PC-9 (cell line): ENCODE results near the gene BUD31.

Source experiments
- CTCF ChIP-seq: fragments of 200-600 bp; sonication (generic); conservative IDR thresholded peaks from 2 replicates; pipeline ENCODE4 v1.6.1; 2017; ENCODE audit warnings: mixed run types, antibody characterized with exemption, mild to moderate bottlenecking, moderate library complexity
- EZH2 ChIP-seq: fragments of 200-600 bp; sonication (generic); IDR thresholded peaks from 2 replicates; pipeline ENCODE4 v1.8.0; 2017; ENCODE audit warnings: antibody characterized with exemption, low read depth

- no peak for TF ChIP-seq CTCF
- no peak for TF ChIP-seq EZH2
These were observed 14.6 kb upstream of the BUD31 start for GRCh38 chr7:99394188-99394502.
